H9 (cell line): ENCODE data around the gene SMTN. TPM values are rescaled to one million over a fixed set of nuclear protein-coding genes. Genes with fewer than 3 reads are reported as not detected.

Experiments
- DNase-seq: peaks from one replicate; pipeline ENCODE4 v3.0.0-alpha.2; 2017
- H2AFZ ChIP-seq: one replicate; pipeline ENCODE4 v1.6.1; 2013; ENCODE audit warnings: mild to moderate bottlenecking, low read length, control low read depth, moderate library complexity
- H2AK5ac ChIP-seq: 2 replicates; pipeline ENCODE4 v1.6.1; 2013; ENCODE audit warnings: low read length, control low read depth, mixed read lengths; ENCODE audit not compliant: insufficient read length
- H2BK120ac ChIP-seq: one replicate; pipeline ENCODE4 v1.6.1; 2013; ENCODE audit warnings: low read depth, mild to moderate bottlenecking, low read length, control low read depth, inconsistent platforms; ENCODE audit not compliant: poor library complexity, severe bottlenecking
- H2BK12ac ChIP-seq: 2 replicates; pipeline ENCODE4 v1.6.1; 2013; ENCODE audit warnings: low read length, control low read depth, mixed read lengths, low read depth; ENCODE audit not compliant: insufficient read length
- H2BK15ac ChIP-seq: 2 replicates; pipeline ENCODE4 v1.6.1; 2013; ENCODE audit warnings: low read depth, low read length, control low read depth
- H2BK20ac ChIP-seq: one replicate; pipeline ENCODE4 v1.6.1; 2013; ENCODE audit warnings: low read depth, mild to moderate bottlenecking, low read length, control low read depth, inconsistent platforms; ENCODE audit not compliant: poor library complexity, severe bottlenecking
- H2BK5ac ChIP-seq: 2 replicates; pipeline ENCODE4 v1.6.1; 2013; ENCODE audit warnings: low read length, control low read depth, mixed read lengths; ENCODE audit not compliant: insufficient read length
- H3K14ac ChIP-seq: 2 replicates; pipeline ENCODE4 v1.6.1; 2013; ENCODE audit warnings: low read length, control low read depth; ENCODE audit not compliant: insufficient read depth
- H3K18ac ChIP-seq: 2 replicates; pipeline ENCODE4 v1.6.1; 2013; ENCODE audit warnings: low read depth, mild to moderate bottlenecking, mixed read lengths, low read length, control low read depth; ENCODE audit not compliant: insufficient read length
- H3K23ac ChIP-seq: 2 replicates; pipeline ENCODE4 v1.6.1; 2013; ENCODE audit warnings: low read length, control low read depth, mixed read lengths, low read depth; ENCODE audit not compliant: insufficient read length
- H3K23me2 ChIP-seq: 2 replicates; pipeline ENCODE4 v1.6.1; 2013; ENCODE audit warnings: low read depth, mild to moderate bottlenecking, mixed read lengths, low read length, control low read depth; ENCODE audit not compliant: insufficient read length, poor library complexity, severe bottlenecking
- H3K27ac ChIP-seq: 2 replicates; pipeline ENCODE4 v1.5.1; 2013; ENCODE audit warnings: low read length, control low read depth, mixed read lengths, low read depth; ENCODE audit not compliant: insufficient read length
- H3K27me3 ChIP-seq: 2 replicates; pipeline ENCODE4 v1.6.1; 2013; ENCODE audit warnings: low read length, control low read depth, inconsistent platforms; ENCODE audit not compliant: insufficient read depth
- H3K4ac ChIP-seq: 2 replicates; pipeline ENCODE4 v1.6.1; 2013; ENCODE audit warnings: low read depth, mild to moderate bottlenecking, control low read depth, inconsistent platforms, low read length, moderate library complexity
- H3K4me1 ChIP-seq: 2 replicates; pipeline ENCODE4 v1.6.1; 2013; ENCODE audit warnings: low read length, control low read depth, inconsistent platforms; ENCODE audit not compliant: insufficient read depth
- H3K4me2 ChIP-seq: 2 replicates; pipeline ENCODE4 v1.6.1; 2013; ENCODE audit warnings: low read length, control low read depth, mixed read lengths; ENCODE audit not compliant: insufficient read length, insufficient read depth
- H3K56ac ChIP-seq: 2 replicates; pipeline ENCODE4 v1.6.1; 2013; ENCODE audit warnings: low read depth, mild to moderate bottlenecking, mixed read lengths, low read length, control low read depth; ENCODE audit not compliant: insufficient read length
- H3K79me1 ChIP-seq: 2 replicates; pipeline ENCODE4 v1.6.1; 2013; ENCODE audit warnings: low read depth, mild to moderate bottlenecking, moderate library complexity, low read length, control low read depth, inconsistent platforms; ENCODE audit not compliant: insufficient read depth, poor library complexity, severe bottlenecking
- H3K79me2 ChIP-seq: 2 replicates; pipeline ENCODE4 v1.6.1; 2013; ENCODE audit warnings: low read length, control low read depth, inconsistent platforms; ENCODE audit not compliant: insufficient read depth
- H3K9ac ChIP-seq: 2 replicates; pipeline ENCODE4 v1.6.1; 2013; ENCODE audit warnings: low read length, control low read depth, mixed read lengths; ENCODE audit not compliant: insufficient read length; ENCODE audit errors: extremely low read depth
- H3K9me3 ChIP-seq: one replicate; pipeline ENCODE4 v1.6.1; 2013; ENCODE audit warnings: low read depth, low read length, inconsistent platforms; ENCODE audit not compliant: control insufficient read depth
- H3T11ph ChIP-seq: one replicate; pipeline ENCODE4 v1.6.1; 2013; ENCODE audit warnings: mild to moderate bottlenecking, low read length, control low read depth, inconsistent platforms
- H4K20me1 ChIP-seq: one replicate; pipeline ENCODE4 v1.6.1; 2013; ENCODE audit not compliant: control insufficient read depth, insufficient read length, insufficient read depth
- H4K5ac ChIP-seq: 2 replicates; pipeline ENCODE4 v1.6.1; 2013; ENCODE audit warnings: low read depth, mild to moderate bottlenecking, mixed read lengths, low read length, control low read depth; ENCODE audit not compliant: insufficient read length
- H4K8ac ChIP-seq: replicated peaks from 2 replicates; pipeline ENCODE4 v1.6.1; 2013; ENCODE audit warnings: low read length, control low read depth, mixed read lengths, low read depth; ENCODE audit not compliant: insufficient read length
- H4K91ac ChIP-seq: 2 replicates; pipeline ENCODE4 v1.6.1; 2013; ENCODE audit warnings: low read depth, mild to moderate bottlenecking, moderate library complexity, mixed read lengths, low read length, control low read depth; ENCODE audit not compliant: insufficient read length
- H3K27ac Mint-ChIP-seq, 3 experiments: 2 replicates in 2 of 3; 3 replicates in 1 of 3; pipeline ENCODE4 v1.8.0; 2020 to 2021; ENCODE audit warnings: mixed read lengths in 3 of 3, mild to moderate bottlenecking in 1 of 3, moderate library complexity in 1 of 3
- H3K27me3 Mint-ChIP-seq: 2 replicates; pipeline ENCODE4 v1.8.0; 2021; ENCODE audit warnings: low read depth, mild to moderate bottlenecking, moderate library complexity, mixed read lengths
- H3K36me3 Mint-ChIP-seq, 3 experiments: 2 replicates in 2 of 3; 3 replicates in 1 of 3; pipeline ENCODE4 v1.8.0; 2020 to 2021; ENCODE audit warnings: low read depth in 3 of 3, mixed read lengths in 3 of 3; ENCODE audit not compliant: insufficient read depth in 1 of 3
- H3K4me1 Mint-ChIP-seq, 2 experiments: 2 replicates each; pipeline ENCODE4 v1.8.0; 2020; ENCODE audit warnings: mixed read lengths in 2 of 2
- H3K4me3 Mint-ChIP-seq, 2 experiments: 2 replicates in 1 of 2; 3 replicates in 1 of 2; pipeline ENCODE4 v1.8.0; 2020 to 2021; ENCODE audit warnings: mild to moderate bottlenecking in 2 of 2, mixed read lengths in 2 of 2, moderate library complexity in 1 of 2
- H3K9me3 Mint-ChIP-seq, 2 experiments: 2 replicates in 1 of 2; 3 replicates in 1 of 2; pipeline ENCODE4 v1.8.0; 2020; ENCODE audit warnings: mild to moderate bottlenecking in 2 of 2, mixed read lengths in 2 of 2, moderate library complexity in 1 of 2
- CTCF ChIP-seq: fragments of 200-600 bp; sonication (generic); conservative IDR thresholded peaks from 3 replicates; pipeline ENCODE4 v1.8.0; 2021; ENCODE audit warnings: antibody characterized with exemption, mild to moderate bottlenecking
- WGBS: extraction: QIAGEN DNeasy Blood & Tissue Kit; methylation state at CpG from one replicate; pipeline ENCODE4 v1.1.7; 2013; ENCODE audit warnings: missing lambda C conversion rate, low lambda C conversion rate, mixed read lengths; ENCODE audit not compliant: insufficient read length; ENCODE audit errors: extremely low coverage; 5-methylcytosine and 5-hydroxymethylcytosine counted together
- total RNA-seq: library from RNA; stranded (reverse); gene quantifications from 2 replicates; pipeline ENCODE4 v1.2.1, GENCODE V29; 2021

The SMTN gene
- total RNA-seq, 1 experiment from 2014 or later = 23.4 TPM

- H3K27me3 Mint-ChIP-seq = peaks cover 5% of the 10 kb centered on the region
- H3K9me3 Mint-ChIP-seq = peaks cover 0 to 4% of the 10 kb centered on the region in 2 experiments; a peak in 2 of 5 replicates
- Histone ChIP-seq H3K79me2 (no peaks in the 10 kb centered on the region), H3K9ac (no peak overlapping the region), H3K79me1 (no peaks in the 10 kb centered on the region), H4K20me1 (no peaks in the 10 kb centered on the region), H3K9me3 (no peaks in the 10 kb centered on the region), H2BK15ac (no peak overlapping the region), H3K18ac (no peak overlapping the region), H3K4me1 (no peaks in the 10 kb centered on the region), H4K5ac (no peak overlapping the region), H4K91ac (no peak overlapping the region), H3K23me2 (no peaks in the 10 kb centered on the region), H2BK12ac (no peak overlapping the region), H3K23ac (no peak overlapping the region), H3K27ac (no peak overlapping the region), H3K27me3 (no peaks in the 10 kb centered on the region), H2BK20ac (no peak overlapping the region), H3T11ph (no peak overlapping the region), H4K8ac (no peak overlapping the region), H2AFZ (no peak overlapping the region), H2AK5ac (no peak overlapping the region), H3K4ac (no peak overlapping the region), H3K4me2 (no peak overlapping the region), H3K14ac (no peak overlapping the region), H2BK5ac (no peak overlapping the region), H2BK120ac (no peak overlapping the region), H3K56ac (no peak overlapping the region)
- H3K4me3 Mint-ChIP-seq = no peak overlapping the region
- peaks cover 2 to 6% (median 4%) of the 10 kb centered on the region in 3 experiments; a peak in 2 of 7 replicates for H3K36me3 Mint-ChIP-seq
- H3K27ac Mint-ChIP-seq = peak overlapping the region in 1 of 3 experiments; percentile 77; a peak in 1 of 7 replicates
- H3K4me1 Mint-ChIP-seq = peaks cover 15 to 22% of the 10 kb centered on the region in 2 experiments
- no CpG with 5 or more reads among the region's 3 CpGs for WGBS
- no peak for DNase-seq
- no peak for TF ChIP-seq CTCF
Observed at GRCh38 chr22:31049815-31050420, 31.2 kb upstream of the SMTN start.
